ENCODE results near the gene SAA4.

GRCh38 chr11:18239655-18240054, 3.1 kb upstream of the SAA4 start:
- TF ChIP-seq POLR2A (IDR thresholded peaks at IDR 0.05) (no peak), POLR2AphosphoS5 (IDR thresholded peaks at IDR 0.05) (no peak)
- TF ChIP-seq, protein P1, sequence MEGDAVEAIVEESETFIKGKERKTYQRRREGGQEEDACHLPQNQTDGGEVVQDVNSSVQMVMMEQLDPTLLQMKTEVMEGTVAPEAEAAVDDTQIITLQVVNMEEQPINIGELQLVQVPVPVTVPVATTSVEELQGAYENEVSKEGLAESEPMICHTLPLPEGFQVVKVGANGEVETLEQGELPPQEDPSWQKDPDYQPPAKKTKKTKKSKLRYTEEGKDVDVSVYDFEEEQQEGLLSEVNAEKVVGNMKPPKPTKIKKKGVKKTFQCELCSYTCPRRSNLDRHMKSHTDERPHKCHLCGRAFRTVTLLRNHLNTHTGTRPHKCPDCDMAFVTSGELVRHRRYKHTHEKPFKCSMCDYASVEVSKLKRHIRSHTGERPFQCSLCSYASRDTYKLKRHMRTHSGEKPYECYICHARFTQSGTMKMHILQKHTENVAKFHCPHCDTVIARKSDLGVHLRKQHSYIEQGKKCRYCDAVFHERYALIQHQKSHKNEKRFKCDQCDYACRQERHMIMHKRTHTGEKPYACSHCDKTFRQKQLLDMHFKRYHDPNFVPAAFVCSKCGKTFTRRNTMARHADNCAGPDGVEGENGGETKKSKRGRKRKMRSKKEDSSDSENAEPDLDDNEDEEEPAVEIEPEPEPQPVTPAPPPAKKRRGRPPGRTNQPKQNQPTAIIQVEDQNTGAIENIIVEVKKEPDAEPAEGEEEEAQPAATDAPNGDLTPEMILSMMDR (IDR thresholded peaks at IDR 0.05), result no peak

Measured in breast epithelium (tissue), 3 donors.